ENCODE results near the gene ARHGEF17.

ARHGEF17 gene

DNA sequence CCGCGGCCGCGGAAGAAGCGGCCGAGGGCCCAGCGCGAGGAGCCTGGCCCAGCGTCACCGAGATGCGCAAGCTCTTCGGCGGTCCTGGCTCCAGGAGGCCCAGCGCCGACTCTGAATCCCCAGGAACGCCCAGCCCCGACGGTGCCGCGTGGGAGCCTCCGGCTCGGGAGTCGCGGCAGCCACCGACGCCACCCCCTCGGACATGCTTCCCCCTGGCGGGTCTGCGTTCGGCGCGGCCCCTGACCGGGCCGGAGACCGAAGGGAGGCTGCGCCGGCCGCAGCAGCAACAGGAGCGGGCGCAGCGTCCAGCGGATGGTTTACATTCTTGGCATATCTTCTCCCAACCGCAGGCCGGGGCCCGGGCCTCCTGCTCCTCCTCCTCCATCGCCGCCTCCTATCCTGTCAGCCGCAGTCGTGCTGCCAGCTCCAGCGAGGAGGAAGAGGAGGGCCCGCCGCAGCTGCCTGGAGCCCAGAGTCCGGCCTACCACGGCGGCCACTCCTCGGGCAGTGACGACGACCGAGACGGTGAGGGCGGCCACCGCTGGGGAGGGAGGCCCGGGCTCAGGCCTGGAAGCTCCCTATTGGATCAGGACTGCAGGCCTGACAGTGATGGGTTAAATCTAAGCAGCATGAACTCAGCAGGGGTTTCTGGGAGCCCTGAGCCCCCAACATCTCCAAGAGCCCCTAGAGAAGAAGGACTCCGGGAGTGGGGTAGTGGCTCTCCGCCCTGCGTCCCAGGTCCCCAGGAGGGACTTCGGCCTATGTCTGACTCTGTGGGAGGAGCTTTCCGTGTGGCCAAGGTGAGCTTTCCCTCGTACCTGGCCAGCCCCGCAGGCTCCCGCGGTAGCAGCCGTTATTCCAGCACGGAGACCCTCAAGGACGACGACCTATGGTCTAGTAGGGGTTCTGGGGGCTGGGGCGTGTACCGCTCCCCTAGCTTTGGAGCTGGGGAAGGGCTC lies 1.2 kb downstream of the ARHGEF17 start:
- intact Hi-C loops (cut with DNase I), result no loop called here
- peak in 26 of 42 donors; percentile 17 to 63 (median 42) for DNase-seq

DNA sequence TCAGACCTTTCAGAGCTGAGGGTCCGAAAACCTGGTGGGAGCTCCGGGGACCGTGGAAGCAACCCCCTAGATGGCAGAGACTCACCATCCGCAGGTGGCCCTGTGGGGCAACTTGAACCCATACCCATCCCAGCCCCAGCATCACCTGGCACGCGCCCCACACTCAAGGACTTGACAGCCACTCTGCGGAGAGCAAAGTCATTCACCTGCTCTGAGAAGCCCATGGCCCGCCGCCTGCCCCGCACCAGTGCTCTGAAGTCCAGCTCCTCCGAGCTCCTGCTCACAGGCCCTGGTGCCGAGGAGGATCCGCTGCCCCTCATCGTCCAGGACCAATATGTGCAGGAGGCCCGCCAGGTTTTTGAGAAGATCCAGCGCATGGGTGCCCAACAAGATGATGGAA lies 2.0 kb downstream of the ARHGEF17 start:
- DNase-seq, result no peak
- intact Hi-C loops (cut with DNase I), result no loop called here

DNA sequence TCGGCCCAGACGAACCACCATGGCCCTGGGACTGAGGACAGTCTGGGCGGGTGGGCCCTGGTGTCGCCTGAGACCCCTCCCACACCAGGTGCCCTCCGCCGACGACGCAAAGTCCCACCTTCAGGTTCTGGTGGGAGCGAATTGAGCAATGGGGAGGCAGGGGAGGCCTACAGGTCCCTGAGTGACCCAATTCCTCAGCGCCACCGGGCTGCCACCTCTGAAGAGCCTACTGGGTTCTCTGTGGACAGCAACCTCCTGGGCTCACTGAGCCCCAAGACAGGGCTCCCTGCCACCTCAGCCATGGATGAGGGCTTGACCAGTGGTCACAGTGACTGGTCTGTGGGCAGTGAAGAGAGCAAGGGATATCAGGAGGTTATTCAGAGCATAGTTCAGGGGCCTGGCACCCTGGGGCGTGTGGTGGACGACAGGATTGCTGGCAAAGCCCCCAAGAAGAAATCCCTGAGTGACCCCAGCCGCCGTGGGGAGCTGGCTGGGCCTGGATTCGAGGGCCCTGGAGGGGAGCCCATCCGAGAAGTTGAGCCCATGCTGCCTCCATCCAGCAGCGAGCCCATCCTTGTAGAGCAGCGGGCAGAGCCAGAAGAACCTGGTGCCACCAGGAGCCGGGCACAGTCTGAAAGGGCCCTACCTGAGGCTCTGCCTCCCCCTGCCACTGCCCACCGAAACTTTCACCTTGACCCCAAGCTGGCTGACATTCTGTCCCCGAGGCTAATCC lies 2.8 kb downstream of the ARHGEF17 start:
- DNase-seq, result no peak
- intact Hi-C loops (cut with DNase I), result no loop called here

DNA sequence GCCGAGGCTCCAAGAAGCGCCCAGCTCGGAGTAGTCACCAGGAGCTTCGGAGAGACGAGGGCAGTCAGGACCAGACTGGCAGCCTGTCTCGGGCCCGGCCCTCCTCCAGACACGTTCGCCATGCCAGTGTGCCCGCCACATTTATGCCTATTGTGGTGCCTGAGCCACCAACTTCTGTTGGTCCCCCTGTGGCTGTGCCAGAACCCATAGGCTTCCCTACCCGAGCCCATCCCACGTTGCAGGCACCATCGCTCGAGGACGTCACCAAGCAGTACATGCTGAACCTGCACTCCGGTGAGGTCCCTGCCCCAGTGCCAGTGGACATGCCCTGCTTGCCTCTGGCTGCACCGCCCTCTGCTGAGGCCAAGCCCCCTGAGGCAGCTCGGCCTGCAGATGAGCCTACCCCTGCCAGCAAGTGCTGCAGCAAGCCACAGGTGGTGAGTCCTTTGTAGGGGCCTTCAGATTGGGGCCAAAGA lies 3.4 kb downstream of the ARHGEF17 start:
- DNase-seq, result no peak
- intact Hi-C loops (cut with DNase I), result no loop called here

DNA sequence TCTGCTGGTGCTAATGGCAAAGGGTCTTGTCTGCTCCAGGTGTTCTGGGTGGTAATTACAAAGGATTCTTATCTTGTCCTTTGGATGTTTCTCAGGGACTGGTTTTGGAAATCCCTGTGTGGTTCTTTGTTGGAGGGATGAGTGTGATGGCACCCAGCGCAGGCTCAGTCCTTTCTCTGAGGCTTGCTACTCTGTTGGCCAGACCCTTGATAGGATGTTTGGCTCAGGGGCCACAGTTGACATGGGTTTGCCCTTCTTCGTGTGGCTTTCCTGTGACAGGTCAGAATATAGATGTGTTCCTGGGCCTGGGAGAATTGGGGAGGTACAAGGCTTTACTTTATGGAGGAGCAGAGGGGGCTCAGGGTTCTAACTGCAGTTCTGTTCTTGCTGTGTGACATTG lies 4.0 kb downstream of the ARHGEF17 start:
- intact Hi-C loops (cut with DNase I), result no loop called here
- no peak for DNase-seq

DNA sequence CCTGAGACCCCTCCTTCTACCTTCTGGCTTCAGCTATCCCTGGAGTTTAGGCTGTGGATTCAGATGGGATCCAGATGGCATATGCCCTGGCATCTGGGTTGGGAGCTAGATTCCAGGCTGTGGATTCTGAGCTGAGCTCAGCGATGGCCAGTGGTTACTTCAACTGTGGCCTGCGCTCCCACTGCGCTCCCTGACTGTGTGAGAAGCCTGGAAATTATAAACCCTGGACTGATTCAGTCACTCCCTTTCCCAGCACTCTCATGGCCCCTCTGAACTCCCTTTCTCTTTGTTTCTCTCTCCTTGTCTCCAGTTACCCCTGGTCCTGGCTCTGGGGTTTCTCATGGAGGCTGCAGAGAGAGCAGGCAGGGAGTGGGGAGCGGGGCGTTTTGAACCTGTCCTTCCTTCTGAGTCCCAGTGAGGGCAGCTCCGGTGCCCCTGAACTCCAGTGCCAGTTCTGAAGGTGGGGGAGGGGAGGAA lies 4.8 kb downstream of the ARHGEF17 start:
- peak in 4 of 42 donors; percentile 28 to 75 (median 44) for DNase-seq
- intact Hi-C loops (cut with DNase I), result no loop called here

DNA sequence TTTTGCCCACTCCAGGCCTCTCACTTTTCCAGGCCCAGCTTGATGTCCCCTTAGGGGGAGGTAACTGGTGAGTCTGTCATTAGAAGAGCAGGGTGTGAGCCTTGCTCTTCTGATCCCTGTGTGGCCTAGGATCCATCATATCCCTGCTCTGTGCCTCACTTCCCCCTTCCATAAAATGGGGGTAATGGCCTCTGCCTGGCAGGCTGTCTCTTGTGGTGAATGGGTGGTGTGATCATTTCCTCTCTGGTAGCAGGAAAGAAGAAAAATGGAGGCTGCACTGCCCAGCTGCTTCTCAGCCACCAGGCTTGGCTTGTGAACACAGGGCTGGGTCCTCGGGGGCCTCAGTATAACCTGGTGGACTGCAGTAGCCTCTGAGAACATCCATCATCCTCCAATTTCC lies 5.6 kb downstream of the ARHGEF17 start:
- intact Hi-C loops (cut with DNase I), result no loop called here
- no peak for DNase-seq

DNA sequence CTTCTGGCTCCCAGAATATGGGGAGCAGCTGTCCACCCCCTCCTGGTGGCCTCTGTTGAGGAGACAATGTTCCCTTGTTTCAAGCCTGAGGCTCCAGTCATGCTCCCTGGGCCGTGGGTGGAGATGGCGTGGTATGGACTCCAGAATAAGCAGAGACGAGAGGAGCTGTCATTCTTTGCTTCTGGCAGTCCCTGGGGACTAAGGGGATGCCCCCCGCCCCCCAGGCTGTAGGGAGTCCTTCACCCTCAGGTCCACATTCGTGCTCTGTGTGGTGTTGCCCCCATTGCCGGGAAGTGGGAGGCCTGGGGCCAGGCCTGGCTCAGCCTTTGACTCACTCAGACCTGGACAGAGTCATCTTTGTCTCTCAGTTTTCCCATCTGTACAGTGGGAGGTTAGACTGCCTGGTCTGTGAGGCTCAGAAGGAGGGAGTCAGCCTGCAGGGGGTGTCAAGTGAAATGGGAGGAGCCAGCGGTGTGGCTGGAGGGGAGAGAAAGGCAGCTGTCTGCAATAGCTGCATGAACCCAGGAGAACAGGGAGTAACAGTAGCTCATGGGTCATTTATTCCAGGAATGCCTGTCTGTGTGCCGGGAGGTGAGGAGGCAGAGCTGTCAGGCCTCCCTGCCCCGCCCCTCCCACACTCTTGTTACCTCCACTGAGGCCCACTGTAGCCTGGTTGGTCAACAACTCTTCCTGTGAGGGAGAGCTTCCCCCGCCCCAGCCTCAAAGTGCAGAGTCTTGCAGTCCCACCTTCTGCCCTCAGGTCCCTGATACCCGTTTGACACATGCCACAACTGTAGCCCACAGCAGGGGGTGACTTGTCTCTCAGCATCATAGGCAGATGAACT lies 6.3 kb downstream of the ARHGEF17 start:
- intact Hi-C loops (cut with DNase I), result no loop called here
- peak in 41 of 42 donors; percentile 50 to 91 (median 78) for DNase-seq

DNA sequence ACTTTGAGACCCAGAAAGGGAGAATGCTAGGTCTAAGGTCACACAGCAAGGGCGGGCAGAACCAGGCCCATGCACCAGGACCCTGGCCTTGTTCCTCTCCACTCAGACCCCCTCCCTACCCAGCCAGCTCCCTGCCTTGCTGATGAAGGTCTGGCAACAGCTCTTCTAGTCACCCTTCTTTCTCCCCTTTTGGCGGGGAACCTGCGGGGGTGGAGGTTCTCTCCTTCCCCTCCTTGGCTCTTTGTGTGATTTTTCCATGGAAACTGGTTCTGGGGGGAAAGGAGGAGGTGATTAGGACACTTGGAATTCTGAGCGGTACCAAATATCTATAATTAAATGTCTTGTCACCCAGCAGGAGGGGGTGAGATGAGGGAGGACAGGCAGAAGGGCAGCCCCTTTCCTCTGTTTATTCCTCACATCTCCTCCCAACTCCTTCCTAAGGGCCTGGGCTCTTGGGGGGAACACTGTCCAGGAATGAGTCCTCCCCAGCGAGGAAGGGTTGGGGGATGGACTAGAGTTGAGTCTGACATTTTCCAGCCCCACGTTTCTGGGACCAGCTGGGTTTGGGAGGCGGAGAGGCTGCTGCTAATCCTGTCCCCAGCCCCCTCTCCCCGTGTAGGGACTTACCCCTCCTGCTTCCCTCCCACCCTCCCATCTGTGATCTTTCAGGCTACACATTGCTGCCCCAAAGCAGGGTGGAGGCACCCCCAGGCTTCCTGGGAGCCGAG lies 7.4 kb downstream of the ARHGEF17 start:
- intact Hi-C loops (cut with DNase I), result no loop called here
- peak in 5 of 42 donors; percentile 34 to 60 (median 54) for DNase-seq

DNA sequence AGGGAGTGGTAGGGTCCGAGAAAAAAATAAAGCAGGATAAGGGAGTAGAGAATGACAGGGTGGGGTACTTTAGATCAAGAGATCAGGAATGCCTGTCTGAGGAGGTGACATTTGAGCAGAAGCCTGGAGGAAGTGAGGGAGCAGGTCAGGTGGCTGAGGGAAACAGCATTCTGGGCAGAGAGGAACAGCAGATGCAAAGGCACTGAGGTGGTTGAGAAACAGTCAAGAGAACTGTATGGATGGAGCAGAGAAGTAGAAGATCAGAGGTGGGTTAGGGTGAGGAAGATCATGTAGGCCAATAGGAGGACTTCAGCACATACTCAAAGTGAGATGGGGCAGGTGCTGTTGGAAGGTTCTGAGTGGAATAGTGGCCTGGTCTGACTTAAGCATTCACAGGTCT lies 8.3 kb downstream of the ARHGEF17 start:
- DNase-seq, result no peak
- intact Hi-C loops (cut with DNase I), result no loop called here

DNA sequence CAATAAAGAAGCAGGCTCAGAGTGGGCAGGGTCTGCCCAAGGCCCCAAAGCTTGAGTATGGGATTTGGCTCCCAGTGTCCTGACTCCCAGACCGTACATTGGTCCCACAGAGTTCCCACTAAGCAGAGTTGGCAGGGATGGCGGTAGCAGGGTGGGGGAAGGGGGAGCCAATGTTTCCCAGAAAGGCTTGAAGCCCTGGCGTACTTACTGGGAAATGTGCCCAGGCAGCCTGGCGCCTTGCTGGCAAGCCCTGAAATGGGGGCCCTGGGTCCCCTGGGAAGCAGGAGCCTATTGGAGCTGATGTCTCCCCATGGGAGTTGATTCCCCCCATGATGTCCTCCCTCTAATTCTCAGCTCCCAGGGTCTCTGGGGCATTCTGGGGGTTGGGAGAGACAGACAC lies 9.3 kb downstream of the ARHGEF17 start:
- DNase-seq, result peak in 41 of 42 donors; percentile 53 to 92 (median 77)
- intact Hi-C loops (cut with DNase I), result no loop called here

DNA sequence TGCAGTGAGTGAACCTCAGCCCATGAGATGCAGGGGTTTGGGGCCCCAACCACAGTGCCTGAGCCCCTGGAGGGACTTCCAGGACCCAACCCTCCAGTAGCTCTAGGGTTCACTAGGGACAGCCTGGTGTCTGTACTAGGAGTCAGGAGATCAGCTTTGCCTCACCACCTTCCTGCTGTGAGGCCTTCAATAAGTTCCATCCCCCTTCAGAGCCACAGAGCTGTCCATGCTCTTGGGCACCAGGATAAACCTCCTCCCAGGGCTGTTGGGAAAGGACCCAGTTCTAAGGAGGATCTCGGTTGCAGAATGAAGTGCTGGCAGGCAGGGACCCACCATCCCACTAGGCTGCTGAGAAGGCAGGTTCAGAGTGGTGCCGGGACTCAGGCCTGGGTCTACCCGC lies 9.7 kb downstream of the ARHGEF17 start:
- intact Hi-C loops (cut with DNase I), result no loop called here
- no peak for DNase-seq

DNA sequence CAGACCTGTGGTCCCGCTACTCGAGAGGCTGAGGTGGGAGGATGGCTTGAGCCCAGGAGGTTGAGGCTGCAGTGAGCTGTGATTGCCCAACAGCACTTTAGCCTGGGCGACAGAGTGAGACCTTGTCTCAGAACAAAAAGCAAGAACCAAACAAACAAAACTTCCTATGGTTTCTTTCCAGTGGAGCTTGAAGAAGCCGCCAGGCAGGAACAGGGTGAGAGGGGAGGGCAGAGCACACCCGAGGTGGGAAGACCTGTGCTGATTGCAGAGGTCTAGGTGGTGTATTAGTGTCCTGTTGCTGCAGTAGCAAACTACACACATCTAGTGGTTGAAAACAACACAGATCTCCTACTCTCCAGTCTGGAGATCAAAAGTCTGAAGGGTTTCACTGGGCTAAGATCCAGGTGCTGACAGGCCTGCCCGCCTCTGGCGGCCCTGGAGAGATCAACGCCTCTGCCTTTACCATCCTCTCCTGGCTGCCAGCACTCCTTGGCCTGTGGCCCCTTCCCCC lies 10.5 kb downstream of the ARHGEF17 start:
- no peak for DNase-seq
- intact Hi-C loops (cut with DNase I), result no loop called here

DNA sequence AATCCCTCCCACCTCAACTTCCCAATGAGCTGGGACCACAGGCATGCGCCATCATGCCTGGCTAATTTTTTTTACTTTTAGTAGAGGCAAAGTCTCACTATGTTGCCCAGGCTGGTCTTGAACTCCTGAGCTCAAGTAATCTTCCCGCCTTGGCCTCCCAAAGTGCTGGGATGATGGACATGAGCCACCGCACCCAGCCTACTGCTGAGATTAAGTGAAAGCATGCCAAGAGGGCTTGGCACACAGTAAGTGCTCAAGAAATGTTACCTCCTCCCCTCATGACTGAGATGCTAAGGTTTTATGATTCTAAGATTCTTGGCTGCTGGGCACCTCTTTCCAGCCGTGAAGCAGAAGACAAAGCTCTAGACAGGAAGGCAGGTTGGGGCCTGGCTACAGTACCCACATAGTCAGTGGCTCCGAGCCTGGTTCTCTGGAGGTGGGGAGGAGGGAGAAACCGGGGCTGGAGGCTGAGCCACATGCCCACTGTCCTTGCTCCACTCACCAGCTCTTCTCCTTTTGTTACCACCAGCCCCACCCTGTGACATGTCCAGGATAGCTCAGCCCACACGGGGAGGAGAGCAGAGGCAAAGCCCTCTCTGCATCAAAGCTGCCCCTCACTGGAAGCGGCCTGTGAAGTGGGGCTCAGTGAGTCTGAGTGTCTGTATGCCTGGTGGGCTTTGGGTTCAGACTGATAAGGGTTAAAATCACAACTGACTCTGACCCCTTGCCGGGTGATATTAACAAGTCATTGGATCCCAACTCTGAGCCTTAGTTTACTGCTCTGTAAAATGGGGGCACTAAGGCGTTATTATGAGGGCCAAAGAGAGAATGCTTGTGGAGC lies 12.9 kb downstream of the ARHGEF17 start:
- intact Hi-C loops (cut with DNase I), result no loop called here
- no peak for DNase-seq

DNA sequence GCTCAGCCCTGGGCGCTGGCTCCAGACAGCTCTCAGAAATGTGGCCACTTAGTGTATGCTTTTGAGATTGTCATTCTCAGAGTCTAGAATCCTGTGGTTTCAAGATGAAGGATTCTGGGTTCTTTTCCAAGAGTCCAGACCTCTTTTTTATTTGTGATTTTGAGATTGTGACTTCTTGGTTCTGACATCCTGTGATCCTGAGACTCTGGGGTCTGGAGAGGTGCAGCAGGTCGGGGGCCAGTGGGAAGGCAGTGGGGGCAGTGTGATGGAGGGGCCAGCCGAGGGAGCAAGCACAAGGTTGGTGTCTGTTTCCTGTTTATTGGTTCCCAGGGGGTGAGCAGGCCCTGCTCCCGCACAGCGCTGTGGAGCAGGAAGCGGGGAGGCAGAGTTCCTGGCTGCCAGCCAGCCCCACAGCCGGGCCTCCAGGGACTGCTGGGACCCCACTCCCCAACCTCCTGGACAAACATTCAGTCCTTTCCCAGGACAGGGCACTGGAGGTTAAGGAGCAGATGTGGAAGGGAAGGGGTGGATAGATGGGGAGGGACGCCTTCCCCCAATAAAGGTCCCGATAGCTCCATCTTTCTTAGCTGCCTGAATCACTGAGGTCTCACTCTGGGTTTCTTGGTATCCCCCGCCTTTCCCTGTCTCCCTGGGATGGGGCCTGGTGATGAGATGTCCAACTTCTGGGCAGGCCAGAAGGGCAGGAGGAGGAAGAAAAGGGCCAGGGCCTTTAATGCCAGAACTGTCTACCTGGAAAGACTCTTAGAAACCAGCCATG lies 13.7 kb downstream of the ARHGEF17 start:
- DNase-seq, result peak in 1 of 42 donors; percentile 35
- intact Hi-C loops (cut with DNase I), result no loop called here
